SU-DHL-6 (cell line): ENCODE results near the gene TMEM109.
A peak's percentile ranks its signal among the peaks of the same experiment; 100 is the strongest.

ENCODE experiments used
- H2AFZ ChIP-seq: fragments of 200-600 bp; sonication (generic); 2 replicates; pipeline ENCODE4 v1.6.1; 2014; ENCODE audit warnings: low read depth, mild to moderate bottlenecking, moderate library complexity, mixed read lengths, antibody characterized with exemption, low read length; ENCODE audit not compliant: severe bottlenecking
- H3F3A ChIP-seq: fragments of 200-600 bp; shearing (Covaris generic); 2 replicates; pipeline ENCODE4 v1.6.0; 2016; ENCODE audit warnings: antibody characterized with exemption, mild to moderate bottlenecking; ENCODE audit not compliant: insufficient read depth
- H3K27ac ChIP-seq: fragments of 200-600 bp; sonication (generic); 2 replicates; pipeline ENCODE4 v1.5.1; 2016; ENCODE audit warnings: low read depth, mild to moderate bottlenecking, low read length, moderate library complexity, mixed read lengths
- H3K27me3 ChIP-seq: fragments of 200-600 bp; sonication (generic), shearing (Covaris generic); 2 replicates; pipeline ENCODE4 v1.6.0; 2014; ENCODE audit warnings: mild to moderate bottlenecking, low read length
- H3K36me3 ChIP-seq: fragments of 200-600 bp; sonication (generic); 2 replicates; pipeline ENCODE4 v1.6.1; 2014; ENCODE audit warnings: mild to moderate bottlenecking, low read length, mixed read lengths
- H3K4me2 ChIP-seq: fragments of 300-600, 200-600 bp; shearing (Covaris generic), sonication (generic); 2 replicates; pipeline ENCODE4 v1.6.0; 2014; ENCODE audit warnings: low read length, low read depth, mild to moderate bottlenecking; ENCODE audit not compliant: poor library complexity, severe bottlenecking
- H3K4me3 ChIP-seq: fragments of 200-600 bp; sonication (generic); 2 replicates; pipeline ENCODE4 v1.5.1; 2014; ENCODE audit warnings: antibody characterized with exemption, low read length, mild to moderate bottlenecking, mixed read lengths; ENCODE audit not compliant: insufficient read depth, poor library complexity, severe bottlenecking
- H3K79me2 ChIP-seq: fragments of 200-600 bp; sonication (generic); 2 replicates; pipeline ENCODE4 v1.6.1; 2014; ENCODE audit warnings: mild to moderate bottlenecking, low read length, moderate library complexity; ENCODE audit not compliant: insufficient read depth
- H3K9ac ChIP-seq: fragments of 200-600 bp; sonication (generic); 2 replicates; pipeline ENCODE4 v1.7.0; 2014; ENCODE audit warnings: mild to moderate bottlenecking, low read length
- H3K9me2 ChIP-seq: fragments of 200-600 bp; sonication (generic); replicated peaks from 2 replicates; pipeline ENCODE4 v1.6.1; 2014; ENCODE audit warnings: low read length; ENCODE audit not compliant: insufficient read depth
- H3K9me3 ChIP-seq: fragments of 200-600 bp; sonication (generic); 2 replicates; pipeline ENCODE4 v1.6.1; 2014; ENCODE audit warnings: low read length, mixed read lengths; ENCODE audit not compliant: insufficient read depth
- H4K20me1 ChIP-seq: fragments of 200-600 bp; sonication (generic); 2 replicates; pipeline ENCODE4 v1.6.1; 2014; ENCODE audit warnings: low read depth, mild to moderate bottlenecking, antibody characterized with exemption, low read length, moderate library complexity, mixed read lengths
- CTCF ChIP-seq: fragments of 200-600 bp; sonication (generic); IDR thresholded peaks from one replicate; pipeline ENCODE4 v1.5.1; 2017; ENCODE audit warnings: antibody characterized with exemption, mild to moderate bottlenecking, low read length, moderate library complexity; ENCODE audit not compliant: insufficient read depth, poor library complexity, severe bottlenecking
- EZH2phosphoT487 ChIP-seq: fragments of 200-600 bp; sonication (generic), shearing (Covaris generic); conservative IDR thresholded peaks from 2 replicates; pipeline ENCODE4 v1.6.1; 2018; ENCODE audit warnings: mild to moderate bottlenecking, antibody characterized with exemption, low read length, moderate library complexity, mixed read lengths

Gene TMEM109

GRCh38 chr11:60931917-60932316 is 18.0 kb downstream of the TMEM109 start:
- Histone ChIP-seq H3K27ac (peak overlapping the region; percentile 65), H3K4me3 (no peak overlapping the region), H3K27me3 (no peaks in the 10 kb centered on the region), H2AFZ (no peak overlapping the region), H3F3A (peaks cover 10% of the 10 kb centered on the region), H3K36me3 (no peaks in the 10 kb centered on the region), H4K20me1 (no peaks in the 10 kb centered on the region), H3K79me2 (no peaks in the 10 kb centered on the region), H3K4me2 (peak overlapping the region; percentile 37), H3K9me3 (no peaks in the 10 kb centered on the region), H3K9me2 (no peaks in the 10 kb centered on the region), H3K9ac (peak overlapping the region; percentile 8; the same call in 1 of the 2 replicates)
- TF ChIP-seq EZH2phosphoT487, result no peak
- no peak for TF ChIP-seq CTCF

- no peak for TF ChIP-seq CTCF
- no peak for TF ChIP-seq EZH2phosphoT487
- Histone ChIP-seq H3K4me2 (peak overlapping the region; percentile 37), H4K20me1 (no peaks in the 10 kb centered on the region), H3K9me3 (no peaks in the 10 kb centered on the region), H2AFZ (no peak overlapping the region), H3K79me2 (no peaks in the 10 kb centered on the region), H3K36me3 (no peaks in the 10 kb centered on the region), H3K9me2 (no peaks in the 10 kb centered on the region), H3K27ac (peak overlapping the region; percentile 65), H3K4me3 (no peak overlapping the region), H3K27me3 (no peaks in the 10 kb centered on the region), H3K9ac (no peak overlapping the region), H3F3A (peaks cover 10% of the 10 kb centered on the region)
These were observed 18.8 kb downstream of the TMEM109 start for GRCh38 chr11:60932605-60933356.

- no peak overlapping the region for H3K27ac ChIP-seq
- H3K9me2 ChIP-seq, result no peaks in the 10 kb centered on the region
- H3K4me3 ChIP-seq, result no peak overlapping the region
These were observed 19.6 kb downstream of the TMEM109 start for GRCh38 chr11:60933416-60934123.

More at GRCh38 chr11:60933416-60934123, 19.6 kb downstream of the TMEM109 start:
- H2AFZ ChIP-seq, result no peak overlapping the region
- H3K79me2 ChIP-seq, result no peaks in the 10 kb centered on the region
- no peaks in the 10 kb centered on the region for H3K9me3 ChIP-seq
- no peaks in the 10 kb centered on the region for H3K27me3 ChIP-seq
- no peak overlapping the region for H3K4me2 ChIP-seq
- no peaks in the 10 kb centered on the region for H3K36me3 ChIP-seq
- TF ChIP-seq CTCF (no peak), EZH2phosphoT487 (no peak)
- no peak overlapping the region for H3K9ac ChIP-seq
- peaks cover 10% of the 10 kb centered on the region for H3F3A ChIP-seq
- H4K20me1 ChIP-seq, result no peaks in the 10 kb centered on the region
